SU-DHL-6 (cell line): ENCODE measurements around the gene CXCL11.
"Not testable (repeated sequence)": the region's sequence is repeated elsewhere in the genome, so short reads cannot be mapped to it uniquely, and the experiment has no call there.

ENCODE experiments used
- H2AFZ ChIP-seq: fragments of 200-600 bp; sonication (generic); 2 replicates; pipeline ENCODE4 v1.6.1; 2014; ENCODE audit warnings: low read depth, mild to moderate bottlenecking, moderate library complexity, mixed read lengths, antibody characterized with exemption, low read length; ENCODE audit not compliant: severe bottlenecking
- H3F3A ChIP-seq: fragments of 200-600 bp; shearing (Covaris generic); 2 replicates; pipeline ENCODE4 v1.6.0; 2016; ENCODE audit warnings: antibody characterized with exemption, mild to moderate bottlenecking; ENCODE audit not compliant: insufficient read depth
- H3K27ac ChIP-seq: fragments of 200-600 bp; sonication (generic); 2 replicates; pipeline ENCODE4 v1.5.1; 2016; ENCODE audit warnings: low read depth, mild to moderate bottlenecking, low read length, moderate library complexity, mixed read lengths
- H3K27me3 ChIP-seq: fragments of 200-600 bp; sonication (generic), shearing (Covaris generic); 2 replicates; pipeline ENCODE4 v1.6.0; 2014; ENCODE audit warnings: mild to moderate bottlenecking, low read length
- H3K36me3 ChIP-seq: fragments of 200-600 bp; sonication (generic); 2 replicates; pipeline ENCODE4 v1.6.1; 2014; ENCODE audit warnings: mild to moderate bottlenecking, low read length, mixed read lengths
- H3K4me2 ChIP-seq: fragments of 300-600, 200-600 bp; shearing (Covaris generic), sonication (generic); 2 replicates; pipeline ENCODE4 v1.6.0; 2014; ENCODE audit warnings: low read length, low read depth, mild to moderate bottlenecking; ENCODE audit not compliant: poor library complexity, severe bottlenecking
- H3K4me3 ChIP-seq: fragments of 200-600 bp; sonication (generic); 2 replicates; pipeline ENCODE4 v1.5.1; 2014; ENCODE audit warnings: antibody characterized with exemption, low read length, mild to moderate bottlenecking, mixed read lengths; ENCODE audit not compliant: insufficient read depth, poor library complexity, severe bottlenecking
- H3K79me2 ChIP-seq: fragments of 200-600 bp; sonication (generic); 2 replicates; pipeline ENCODE4 v1.6.1; 2014; ENCODE audit warnings: mild to moderate bottlenecking, low read length, moderate library complexity; ENCODE audit not compliant: insufficient read depth
- H3K9ac ChIP-seq: fragments of 200-600 bp; sonication (generic); 2 replicates; pipeline ENCODE4 v1.7.0; 2014; ENCODE audit warnings: mild to moderate bottlenecking, low read length
- H3K9me2 ChIP-seq: fragments of 200-600 bp; sonication (generic); replicated peaks from 2 replicates; pipeline ENCODE4 v1.6.1; 2014; ENCODE audit warnings: low read length; ENCODE audit not compliant: insufficient read depth
- H3K9me3 ChIP-seq: fragments of 200-600 bp; sonication (generic); 2 replicates; pipeline ENCODE4 v1.6.1; 2014; ENCODE audit warnings: low read length, mixed read lengths; ENCODE audit not compliant: insufficient read depth
- H4K20me1 ChIP-seq: fragments of 200-600 bp; sonication (generic); 2 replicates; pipeline ENCODE4 v1.6.1; 2014; ENCODE audit warnings: low read depth, mild to moderate bottlenecking, antibody characterized with exemption, low read length, moderate library complexity, mixed read lengths
- CTCF ChIP-seq: fragments of 200-600 bp; sonication (generic); IDR thresholded peaks from one replicate; pipeline ENCODE4 v1.5.1; 2017; ENCODE audit warnings: antibody characterized with exemption, mild to moderate bottlenecking, low read length, moderate library complexity; ENCODE audit not compliant: insufficient read depth, poor library complexity, severe bottlenecking
- EZH2phosphoT487 ChIP-seq: fragments of 200-600 bp; sonication (generic), shearing (Covaris generic); conservative IDR thresholded peaks from 2 replicates; pipeline ENCODE4 v1.6.1; 2018; ENCODE audit warnings: mild to moderate bottlenecking, antibody characterized with exemption, low read length, moderate library complexity, mixed read lengths

Gene CXCL11

GRCh38 chr4:76000279-76000678 lies 35.6 kb downstream of the CXCL11 start:
- TF ChIP-seq EZH2phosphoT487 (no peak), CTCF (no peak)
- Histone ChIP-seq H3K27me3 (no peaks in the 10 kb centered on the region), H3K4me2 (no peak overlapping the region), H3K4me3 (no peak overlapping the region), H3F3A (no peaks in the 10 kb centered on the region), H2AFZ (no peak overlapping the region), H3K27ac (no peak overlapping the region), H3K9me2 (no peaks in the 10 kb centered on the region), H3K9ac (no peak overlapping the region), H4K20me1 (no peaks in the 10 kb centered on the region), H3K9me3 (no peaks in the 10 kb centered on the region), H3K79me2 (no peaks in the 10 kb centered on the region), H3K36me3 (no peaks in the 10 kb centered on the region)

GRCh38 chr4:75998525-75999147 lies 37.2 kb downstream of the CXCL11 start:
- not testable (repeated sequence) for H4K20me1 ChIP-seq, H3K9me3 ChIP-seq, H3K9me2 ChIP-seq, H3K36me3 ChIP-seq, H2AFZ ChIP-seq, H3K79me2 ChIP-seq, H3K4me3 ChIP-seq, H3K27me3 ChIP-seq, H3K27ac ChIP-seq, H3F3A ChIP-seq, H3K4me2 ChIP-seq, H3K9ac ChIP-seq

GRCh38 chr4:75997946-75998345 lies 37.9 kb downstream of the CXCL11 start:
- Histone ChIP-seq H3K9me3 (no peaks in the 10 kb centered on the region), H3K79me2 (no peaks in the 10 kb centered on the region), H3K27me3 (no peaks in the 10 kb centered on the region), H3K27ac (no peak overlapping the region), H3K9ac (no peak overlapping the region), H3K36me3 (no peaks in the 10 kb centered on the region), H3F3A (no peaks in the 10 kb centered on the region), H3K9me2 (no peaks in the 10 kb centered on the region), H3K4me2 (no peak overlapping the region), H4K20me1 (no peaks in the 10 kb centered on the region), H3K4me3 (no peak overlapping the region), H2AFZ (no peak overlapping the region)
- no peak for TF ChIP-seq EZH2phosphoT487
- TF ChIP-seq CTCF: no peak

- Histone ChIP-seq H3K27me3 (no peaks in the 10 kb centered on the region), H3K9me3 (no peaks in the 10 kb centered on the region), H3F3A (no peaks in the 10 kb centered on the region), H3K9ac (no peak overlapping the region), H3K27ac (no peak overlapping the region), H4K20me1 (no peaks in the 10 kb centered on the region), H3K9me2 (no peaks in the 10 kb centered on the region), H3K4me3 (no peak overlapping the region), H3K79me2 (no peaks in the 10 kb centered on the region), H3K36me3 (no peaks in the 10 kb centered on the region), H3K4me2 (no peak overlapping the region), H2AFZ (no peak overlapping the region)
- TF ChIP-seq EZH2phosphoT487 (no peak), CTCF (no peak)
These were observed 38.8 kb downstream of the CXCL11 start for GRCh38 chr4:75997081-75997480.
